HT-29 (cell line): Measurements from ENCODE around the gene IFRD1. TPM values are rescaled to one million over a fixed set of nuclear protein-coding genes. Genes with fewer than 3 reads are reported as not detected.
"Not testable (repeated sequence)": the region's sequence is repeated elsewhere in the genome, so short reads cannot be mapped to it uniquely, and the experiment has no call there.

ENCODE experiments used
- DNase-seq: peaks from one replicate; pipeline ENCODE4 v3.0.0-alpha.2; 2015; ENCODE audit warnings: low spot score
- small RNA-seq: library from RNA; depleted of rRNA; stranded (forward); fragments of <200 nt; gene quantifications from one replicate; pipeline ENCODE3, GENCODE V24; 2014
- total RNA-seq: library from RNA; depleted of rRNA; stranded (reverse); fragments of >200 nt; shearing (Covaris generic); gene quantifications from 2 replicates; pipeline ENCODE4 v1.2.3, GENCODE V29; 2014; rRNA removed

The IFRD1 gene
- total RNA-seq, 1 experiment from 2014 or later: 54.8 TPM

- DNase-seq: no peak
These were observed 62.4 kb downstream of the IFRD1 start for GRCh38 chr7:112512451-112513210.

GRCh38 chr7:112515989-112516388, 65.7 kb downstream of the IFRD1 start:
- no peak for DNase-seq

GRCh38 chr7:112516418-112516817, 66.2 kb downstream of the IFRD1 start:
- DNase-seq: not testable (repeated sequence)

GRCh38 chr7:112517487-112517886, 67.2 kb downstream of the IFRD1 start:
- no peak for DNase-seq

GRCh38 chr7:112520787-112521186, 70.5 kb downstream of the IFRD1 start:
- DNase-seq: no peak

GRCh38 chr7:112521942-112522341, 71.7 kb downstream of the IFRD1 start:
- no peak for DNase-seq

GRCh38 chr7:112523871-112524270, 73.6 kb downstream of the IFRD1 start:
- DNase-seq: no peak

Small RNA genes lying within 50 kb of the gene (small RNA-seq; reads per million reads assigned to genes)
- not detected for gene AC079741.1

Other genes starting within 250 kb of the IFRD1 start
- 3.2 and 4.9 TPM in 2 replicates for gene DOCK4, start 244.1 kb upstream of the IFRD1 start, total RNA-seq
- 7.9 and 11.0 TPM in 2 replicates for gene ZNF277, start 243.8 kb upstream of the IFRD1 start, total RNA-seq
- 0.39 TPM in 1 of 2 replicates, not detected in the other for gene LSMEM1, start 30.5 kb downstream of the IFRD1 start, total RNA-seq